Thoracic aorta (tissue), 2 donors: ENCODE data around the gene PARD6G. TPM values are rescaled to one million over a fixed set of nuclear protein-coding genes. Genes with fewer than 3 reads are reported as not detected.

Experiments
- ATAC-seq: fragments of 150-250 bp; one replicate; pipeline ENCODE4 v1.8.0; 2017; ENCODE audit warnings: low read depth; ENCODE audit not compliant: insufficient number of reproducible peaks, low FRiP score
- DNase-seq: peaks from one replicate; pipeline ENCODE4 v3.0.0-alpha.2; 2020; ENCODE audit warnings: low spot score
- H3K27ac ChIP-seq, 2 donors: fragments of 200-600 bp; sonication (generic); 1 replicate in 1 of 2; 2 replicates in 1 of 2; pipeline ENCODE4 v1.5.1; 2016; ENCODE audit warnings: mild to moderate bottlenecking in 2 of 2, moderate library complexity in 2 of 2
- H3K27me3 ChIP-seq: fragments of 200-600 bp; sonication (generic); replicated peaks from 2 replicates; pipeline ENCODE4 v1.6.0; 2016; ENCODE audit warnings: mild to moderate bottlenecking; ENCODE audit not compliant: insufficient read depth
- H3K36me3 ChIP-seq: fragments of 200-600 bp; sonication (generic); one replicate; pipeline ENCODE4 v1.5.1; 2016
- H3K4me1 ChIP-seq, 2 donors: fragments of 200-600 bp; sonication (generic); 1 replicate in 1 of 2; 2 replicates in 1 of 2; pipeline versions ENCODE4 v1.5.1 to v1.6.0; 2016; ENCODE audit warnings: low read depth in 2 of 2, mild to moderate bottlenecking in 1 of 2; ENCODE audit not compliant: control insufficient read depth in 1 of 2
- H3K4me3 ChIP-seq: fragments of 200-600 bp; sonication (generic); 2 replicates; pipeline ENCODE4 v1.5.1; 2016; ENCODE audit warnings: mild to moderate bottlenecking
- H3K9me3 ChIP-seq: fragments of 200-600 bp; sonication (generic); 2 replicates; pipeline ENCODE4 v1.5.1; 2016
- total RNA-seq, 2 donors: library from RNA; depleted of rRNA; stranded (reverse); fragments of >200 nt; gene quantifications; one replicate each; pipeline versions ENCODE4 v1.1.0 to v1.2.3, GENCODE V29; 2016
- TF ChIP-seq, protein P1 (sequence below): fragments of 200-600 bp; sonication (generic); IDR thresholded peaks from one replicate; pipeline ENCODE4 v1.5.1; 2019; ENCODE audit warnings: antibody characterized with exemption

PARD6G gene
- total RNA-seq, 2 donors from 2014 or later = 3.0 to 4.8 TPM

- Histone ChIP-seq H3K4me3 (no peak overlapping the region), H3K27me3 (no peaks in the 10 kb centered on the region), H3K4me1 (no peaks in the 10 kb centered on the region), H3K9me3 (no peaks in the 10 kb centered on the region), H3K36me3 (no peaks in the 10 kb centered on the region), H3K27ac (no peak overlapping the region)
- TF ChIP-seq, protein P1, sequence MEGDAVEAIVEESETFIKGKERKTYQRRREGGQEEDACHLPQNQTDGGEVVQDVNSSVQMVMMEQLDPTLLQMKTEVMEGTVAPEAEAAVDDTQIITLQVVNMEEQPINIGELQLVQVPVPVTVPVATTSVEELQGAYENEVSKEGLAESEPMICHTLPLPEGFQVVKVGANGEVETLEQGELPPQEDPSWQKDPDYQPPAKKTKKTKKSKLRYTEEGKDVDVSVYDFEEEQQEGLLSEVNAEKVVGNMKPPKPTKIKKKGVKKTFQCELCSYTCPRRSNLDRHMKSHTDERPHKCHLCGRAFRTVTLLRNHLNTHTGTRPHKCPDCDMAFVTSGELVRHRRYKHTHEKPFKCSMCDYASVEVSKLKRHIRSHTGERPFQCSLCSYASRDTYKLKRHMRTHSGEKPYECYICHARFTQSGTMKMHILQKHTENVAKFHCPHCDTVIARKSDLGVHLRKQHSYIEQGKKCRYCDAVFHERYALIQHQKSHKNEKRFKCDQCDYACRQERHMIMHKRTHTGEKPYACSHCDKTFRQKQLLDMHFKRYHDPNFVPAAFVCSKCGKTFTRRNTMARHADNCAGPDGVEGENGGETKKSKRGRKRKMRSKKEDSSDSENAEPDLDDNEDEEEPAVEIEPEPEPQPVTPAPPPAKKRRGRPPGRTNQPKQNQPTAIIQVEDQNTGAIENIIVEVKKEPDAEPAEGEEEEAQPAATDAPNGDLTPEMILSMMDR = no peak
- no peak for DNase-seq
- no peak for ATAC-seq
These were observed 17.3 kb downstream of the PARD6G start for GRCh38 chr18:80229766-80230745.

- Histone ChIP-seq H3K4me3 (no peak overlapping the region), H3K27me3 (no peaks in the 10 kb centered on the region), H3K4me1 (no peaks in the 10 kb centered on the region), H3K9me3 (no peaks in the 10 kb centered on the region), H3K36me3 (no peaks in the 10 kb centered on the region), H3K27ac (no peak overlapping the region)
- ATAC-seq = no peak
- DNase-seq = no peak
- TF ChIP-seq, protein P1 = no peak
These were observed 18.0 kb downstream of the PARD6G start for GRCh38 chr18:80229363-80229762.

DNA sequence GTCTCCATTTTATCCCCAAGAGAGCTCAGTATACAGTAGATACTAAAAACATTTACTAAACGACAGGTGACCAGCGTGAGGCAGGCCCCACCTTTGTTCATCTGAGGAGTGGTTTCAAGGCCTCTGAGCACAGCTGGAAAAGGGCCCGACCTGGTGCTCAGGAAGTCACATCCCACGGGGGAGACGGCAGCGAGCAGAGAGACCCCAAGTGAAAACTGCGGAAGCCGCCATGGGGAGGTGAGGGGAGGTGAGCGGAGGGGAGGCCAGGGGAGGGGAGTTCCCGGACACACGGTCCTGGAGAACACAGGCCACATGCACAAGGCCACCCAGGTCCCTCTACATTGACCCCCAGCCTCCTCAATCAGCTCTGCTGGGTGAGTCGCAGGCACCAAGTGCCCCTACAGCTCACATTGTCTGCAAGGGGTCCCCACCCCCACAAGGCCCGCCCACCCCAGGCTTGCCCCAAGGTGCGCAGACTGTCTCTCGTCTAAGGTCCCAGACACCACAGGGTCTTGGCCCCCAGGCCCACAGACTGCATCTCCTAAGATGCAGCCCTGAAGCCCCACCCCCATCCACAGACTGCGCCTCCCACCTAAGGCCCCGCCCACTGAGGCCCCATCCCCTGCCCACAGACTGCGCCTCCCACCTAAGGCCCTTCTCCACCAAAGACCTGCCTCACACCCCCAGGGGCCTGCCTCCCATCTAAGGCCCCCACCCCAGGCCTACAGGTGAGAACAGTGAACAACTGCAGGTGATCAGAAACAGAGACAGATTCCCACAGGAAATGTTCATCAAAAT, 19.1 kb downstream of the PARD6G start:
- no peak overlapping the region for H3K27ac ChIP-seq

DNA sequence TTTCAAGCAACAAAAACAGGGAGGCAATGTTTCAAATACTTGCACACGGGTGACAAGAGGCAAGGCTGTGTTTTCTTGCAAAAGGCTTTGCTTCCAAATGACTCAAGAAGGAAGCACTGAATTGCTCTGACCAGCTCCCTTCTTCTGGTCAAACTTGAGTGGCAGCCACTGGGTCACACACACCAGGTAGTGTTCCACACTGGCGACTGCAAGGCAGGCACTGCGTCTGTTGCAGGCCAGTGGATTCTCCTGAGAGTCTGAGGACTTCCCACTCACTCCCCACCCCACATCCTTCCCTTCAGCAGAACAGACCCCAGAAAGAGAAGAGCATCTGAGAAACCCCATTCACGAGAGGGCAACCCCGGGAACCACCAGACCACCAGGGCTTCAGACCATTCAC, 19.8 kb downstream of the PARD6G start:
- Histone ChIP-seq H3K4me3 (no peak overlapping the region), H3K36me3 (no peaks in the 10 kb centered on the region), H3K27me3 (no peaks in the 10 kb centered on the region), H3K9me3 (no peaks in the 10 kb centered on the region), H3K4me1 (no peaks in the 10 kb centered on the region), H3K27ac (no peak overlapping the region)
- ATAC-seq = no peak
- no peak for DNase-seq
- TF ChIP-seq, protein P1 = no peak

More for the DNA sequence above, 19.1 kb downstream of the PARD6G start:
- DNase-seq = no peak
- Histone ChIP-seq H3K36me3 (no peaks in the 10 kb centered on the region), H3K4me1 (no peaks in the 10 kb centered on the region), H3K4me3 (no peak overlapping the region), H3K27me3 (no peaks in the 10 kb centered on the region), H3K9me3 (no peaks in the 10 kb centered on the region)
- TF ChIP-seq, protein P1 = no peak
- no peak for ATAC-seq

DNA sequence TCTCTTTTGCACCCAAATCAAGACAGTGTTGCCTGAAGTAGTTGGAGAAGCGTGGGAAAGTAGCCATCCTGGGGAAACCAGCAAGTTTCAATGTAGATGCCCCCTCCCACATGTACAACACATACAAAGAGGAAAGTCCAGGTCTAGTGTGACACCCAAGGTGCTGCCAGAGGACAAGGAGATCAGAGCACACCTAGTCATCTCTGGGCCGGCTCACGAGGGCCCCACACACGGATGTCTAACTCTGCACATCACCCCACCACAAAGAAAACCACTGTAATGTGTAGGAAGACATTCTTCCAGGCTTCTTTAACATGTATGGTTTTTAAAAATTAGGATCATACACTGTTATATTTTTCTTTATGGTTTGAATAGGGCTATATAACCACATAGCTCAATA, 21.6 kb downstream of the PARD6G start:
- TF ChIP-seq, protein P1 = no peak
- no peaks in the 10 kb centered on the region for H3K36me3 ChIP-seq
- H3K27ac ChIP-seq = no peak overlapping the region
- H3K9me3 ChIP-seq = no peaks in the 10 kb centered on the region
- DNase-seq (no peak), ATAC-seq (no peak)
- no peaks in the 10 kb centered on the region for H3K27me3 ChIP-seq
- no peaks in the 10 kb centered on the region for H3K4me1 ChIP-seq
- H3K4me3 ChIP-seq = no peak overlapping the region
